ENCODE measurements around the gene GAL3ST3. TPM values are rescaled to one million over a fixed set of nuclear protein-coding genes. Genes with fewer than 3 reads are reported as not detected.

Gene GAL3ST3
- total and polyA plus RNA-seq, 2 of the 8 experiments (the other 6 are each of a cell fraction or from before 2014, with no cell fraction given) = 21.1 to 21.4 TPM

DNA sequence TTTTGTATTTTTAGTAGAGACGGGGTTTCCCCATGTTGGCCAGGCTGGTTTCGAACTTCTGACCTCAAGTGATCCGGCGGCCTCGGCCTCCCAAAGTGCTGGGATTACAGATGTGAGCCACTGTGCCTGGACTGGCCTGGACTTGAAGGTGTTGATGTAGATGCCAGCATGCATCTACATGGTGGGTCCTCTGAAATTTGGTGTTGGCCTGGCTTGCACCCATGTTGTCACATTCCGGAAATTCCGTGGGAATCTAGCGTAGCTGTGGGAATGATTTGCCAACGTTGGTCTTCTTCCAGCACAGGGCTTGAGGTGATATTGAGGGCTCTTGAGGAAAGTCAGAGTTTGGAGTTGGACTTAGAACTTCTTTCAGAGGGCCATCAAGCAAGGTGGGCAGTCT lies 27.6 kb upstream of the GAL3ST3 start:
- H3K9me3 ChIP-seq (ENCODE audit: insufficient read depth in 2 of 2, low read depth in 1 of 2, low read length in 1 of 2) = no peaks in the 10 kb centered on the region
- no peaks in the 10 kb centered on the region for H3K27me3 ChIP-seq (replicated peaks in 1 of 4; ENCODE audit: control insufficient read depth in 3 of 4, extremely low read depth in 1 of 4, insufficient read depth in 3 of 4, low read length in 3 of 4)
- no peak overlapping the region for H3K4me2 ChIP-seq (ENCODE audit: insufficient read depth in 1 of 2, low read depth in 2 of 2, low read length in 2 of 2)
- no peaks in the 10 kb centered on the region; the same call in 1 of the 2 replicates for H3K79me1 ChIP-seq (ENCODE audit: low read depth, low read length)
- H3K4ac ChIP-seq (replicated peaks; ENCODE audit: insufficient read length, low read depth, low read length) = no peak overlapping the region
- no peak overlapping the region for H3K56ac ChIP-seq (replicated peaks; ENCODE audit: insufficient read length, low read depth, low read length)
- H3K18ac ChIP-seq (ENCODE audit: extremely low read depth, low read length) = no peak overlapping the region
- ChIA-PET CTCF (ENCODE audit: partially characterized antibody) (interaction anchor here (1.2 to 3.9 kb wide), 2 partner anchors 8 to 58 kb away, joined by 7 to 17 read pairs; no protein-coding TSS in a partner anchor), POLR2A (ENCODE audit: partially characterized antibody) (interaction anchor here (1.0 kb wide), 1 partner anchor 10 kb away, joined by 3 read pairs; no protein-coding TSS in a partner anchor)
- DNase-seq (ENCODE audit: low read depth in 1 of 2, low spot score in 2 of 2) (no peak), FAIRE-seq (no peak)
- H2AK5ac ChIP-seq (ENCODE audit: low read depth, low read length) = no peak overlapping the region
- H2BK120ac ChIP-seq (replicated peaks; ENCODE audit: low read depth, low read length) = no peak overlapping the region
- 95% methylated on average over 9 of the region's 9 CpGs; no CpG with 5 or more reads in 1 of the 2 experiments for WGBS, 2 experiments (ENCODE audit: extremely low coverage in 1 of 2, insufficient coverage in 1 of 2, insufficient read length in 1 of 2, insufficient replicate concordance in 2 of 2, low coverage in 1 of 2, low lambda C conversion rate in 2 of 2, missing lambda C conversion rate in 1 of 2)
- peaks cover 0 to 1% (median under 1%) of the 10 kb centered on the region in 4 experiments; a peak in 3 of 7 replicates for H3K4me1 ChIP-seq (replicated peaks in 1 of 4; ENCODE audit: control insufficient read depth in 3 of 4, insufficient read depth in 4 of 4, low read length in 3 of 4)
- no peak overlapping the region for H3K14ac ChIP-seq (ENCODE audit: insufficient read length)
- no peak for TF ChIP-seq EGR1 (IDR thresholded peaks at IDR 0.05; ENCODE audit: borderline replicate concordance, low read depth, low read length)
- 0 out of 8 replicates have a peak, but pooled peaks cover 0 to 3% (median 0%) of the 10 kb centered on the region in 4 experiments for H3K36me3 ChIP-seq (ENCODE audit: control insufficient read depth in 2 of 4, insufficient read depth in 4 of 4, low read length in 3 of 4)
- no peak overlapping the region for H3K23ac ChIP-seq (ENCODE audit: insufficient read length)
- H2BK20ac ChIP-seq (ENCODE audit: low read length) = no peak overlapping the region
- H4K20me1 ChIP-seq (replicated peaks in 1 of 2; ENCODE audit: control insufficient read depth in 1 of 2, insufficient read depth in 2 of 2, low read length in 2 of 2) = peaks cover 0 to 2% of the 10 kb centered on the region in 2 experiments
- H3K23me2 ChIP-seq (ENCODE audit: low read depth, low read length) = no peaks in the 10 kb centered on the region
- H3K4me3 ChIP-seq (ENCODE audit: extremely low read depth in 1 of 4, insufficient read depth in 2 of 4, low read depth in 3 of 4, low read length in 4 of 4) = no peak overlapping the region
- no peak overlapping the region for H2BK5ac ChIP-seq (ENCODE audit: low read depth, low read length)
- H2BK12ac ChIP-seq (ENCODE audit: low read depth, low read length) = no peak overlapping the region
- H3K79me2 ChIP-seq (ENCODE audit: control insufficient read depth in 1 of 2, insufficient read depth in 2 of 2, low read length in 2 of 2) = peaks cover 0 to 10% of the 10 kb centered on the region in 2 experiments; a peak in 2 of 4 replicates
- no peak overlapping the region for H4K91ac ChIP-seq (replicated peaks; ENCODE audit: insufficient read length, low read length)
- no peak overlapping the region for H4K5ac ChIP-seq (ENCODE audit: insufficient read length, low read depth, low read length)
- no peak overlapping the region for H4K8ac ChIP-seq (ENCODE audit: extremely low read depth, insufficient read depth, low read length)
- H3K27ac ChIP-seq (ENCODE audit: low read depth, low read length) = no peak overlapping the region
- no peak overlapping the region for H3K9ac ChIP-seq (replicated peaks in 1 of 4; ENCODE audit: extremely low read depth in 1 of 4, low read depth in 3 of 4, low read length in 3 of 4)
- no peak overlapping the region for H2AFZ ChIP-seq (ENCODE audit: low read length)
- H2BK15ac ChIP-seq (ENCODE audit: low read length) = no peak overlapping the region

Data from H1 (cell line).